Measurements from ENCODE around the gene BLOC1S1. TPM values are rescaled to one million over a fixed set of nuclear protein-coding genes. Genes with fewer than 3 reads are reported as not detected.

The BLOC1S1 gene
- total RNA-seq, 2 experiments from 2014 or later: 116 to 135 TPM

DNA sequence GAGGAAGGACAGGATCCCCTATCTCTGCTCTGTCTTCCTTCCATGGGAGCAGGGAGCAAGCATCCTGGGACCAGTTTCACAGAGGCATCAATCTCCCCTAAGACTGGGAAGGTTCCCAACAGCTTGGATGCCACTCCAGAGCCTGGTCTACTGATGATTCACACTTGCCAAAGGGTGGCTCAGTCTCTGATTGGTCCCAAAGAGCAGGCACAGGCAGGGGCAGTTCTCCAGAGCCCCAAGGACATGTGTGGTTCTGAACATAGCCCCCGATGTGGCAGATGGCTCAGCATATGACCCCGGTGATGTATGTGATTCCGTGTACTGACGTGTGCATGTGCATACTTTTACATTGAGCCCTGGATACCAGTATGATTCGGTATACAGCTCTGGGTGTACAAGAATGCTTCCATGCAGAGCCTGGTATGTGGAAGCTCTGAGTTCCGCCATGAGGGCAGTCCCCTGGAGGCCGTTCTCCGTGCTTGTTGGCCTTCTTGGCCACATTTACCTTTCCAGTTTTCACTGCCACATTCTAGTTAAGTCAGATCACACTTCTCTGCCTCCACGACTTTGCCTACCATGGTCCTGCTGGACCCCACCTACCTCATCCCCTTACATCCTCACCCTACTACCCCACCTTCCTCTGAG, 29.4 kb upstream of the BLOC1S1 start:
- ATAC-seq (ENCODE audit: low read depth) (no peak), DNase-seq (no peak)
- H3K36me3 Mint-ChIP-seq: no peaks in the 10 kb centered on the region
- H3K4me3 Mint-ChIP-seq: no peak overlapping the region
- H3K4me1 Mint-ChIP-seq: peaks cover 7% of the 10 kb centered on the region
- no peak overlapping the region for H3K27ac Mint-ChIP-seq
- POLR2A ChIA-PET: no interaction called here
- peaks cover 20% of the 10 kb centered on the region for H3K27me3 Mint-ChIP-seq
- no peaks in the 10 kb centered on the region for H3K9me3 Mint-ChIP-seq

DNA sequence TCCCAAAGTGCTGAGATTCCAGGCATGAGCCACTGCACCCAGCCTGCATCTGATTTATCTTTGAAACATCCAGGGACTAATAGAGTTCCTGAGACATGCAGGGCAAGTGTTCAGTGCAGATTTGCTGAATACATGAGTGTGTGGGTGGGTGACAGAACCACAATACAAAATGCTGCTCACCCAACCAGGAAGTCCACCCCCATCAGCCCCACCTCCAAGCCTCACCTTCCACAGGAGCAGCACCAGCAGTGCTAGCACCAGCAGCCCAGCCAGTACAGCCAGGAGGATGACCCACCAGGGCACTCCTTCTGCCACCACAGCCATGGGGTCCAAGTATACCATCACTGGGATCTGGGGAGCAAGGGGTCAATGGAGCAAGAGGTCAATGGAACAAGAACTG, 28.1 kb upstream of the BLOC1S1 start:
- Mint-ChIP-seq H3K9me3 (no peaks in the 10 kb centered on the region), H3K36me3 (no peaks in the 10 kb centered on the region), H3K27ac (no peak overlapping the region), H3K4me3 (no peak overlapping the region), H3K4me1 (peaks cover 7% of the 10 kb centered on the region), H3K27me3 (peaks cover 14% of the 10 kb centered on the region)
- ATAC-seq (ENCODE audit: low read depth) (no peak), DNase-seq (no peak)
- POLR2A ChIA-PET: no interaction called here

DNA sequence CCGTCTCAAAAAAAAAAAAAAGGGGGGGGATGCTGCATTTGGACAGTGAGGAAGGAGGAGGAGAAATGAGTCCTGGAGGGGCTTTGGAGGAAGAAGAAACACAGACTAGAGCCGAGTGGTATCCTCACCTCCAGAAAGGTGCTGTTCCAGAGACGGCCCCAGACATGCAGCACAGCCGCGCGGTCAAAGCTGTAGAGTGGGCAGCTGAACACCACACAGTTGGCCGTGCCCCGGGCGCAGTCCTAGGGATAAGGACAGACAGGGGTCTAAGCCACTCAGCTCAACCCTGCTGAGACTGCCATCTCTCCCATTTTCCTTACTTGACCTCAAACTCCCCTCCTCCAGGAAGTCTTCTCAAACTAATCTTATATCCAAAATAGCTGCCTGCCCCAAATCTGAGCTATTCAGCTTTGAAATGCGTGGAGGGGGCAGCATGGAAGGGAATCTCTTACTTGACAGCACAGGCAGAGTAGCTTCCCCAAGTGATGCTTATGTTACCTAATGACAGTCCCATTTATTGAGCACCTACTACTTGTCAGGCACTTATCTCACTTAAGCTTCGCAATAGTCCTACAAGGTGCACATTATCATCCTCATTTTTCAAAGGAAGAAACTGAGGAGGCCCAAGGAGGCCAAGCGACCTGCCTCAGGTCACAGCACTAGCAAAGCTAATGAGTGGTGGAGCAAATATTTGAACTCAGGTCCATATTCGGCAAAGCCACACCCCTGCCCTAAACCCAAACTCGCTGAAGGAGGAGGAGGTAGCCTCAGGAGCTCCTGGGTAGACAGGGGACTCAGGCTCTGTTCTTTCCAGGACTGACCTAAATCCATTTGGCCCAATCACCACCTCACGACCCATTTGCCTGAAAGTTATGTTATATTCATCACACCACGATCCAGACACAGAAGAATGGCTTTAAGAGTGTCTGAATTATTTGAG, 26.9 kb upstream of the BLOC1S1 start:
- H3K4me3 Mint-ChIP-seq: no peak overlapping the region
- H3K4me1 Mint-ChIP-seq: peaks cover 7% of the 10 kb centered on the region
- no peak overlapping the region for H3K27ac Mint-ChIP-seq
- H3K27me3 Mint-ChIP-seq: peaks cover 10% of the 10 kb centered on the region
- no peaks in the 10 kb centered on the region for H3K36me3 Mint-ChIP-seq
- no peaks in the 10 kb centered on the region for H3K9me3 Mint-ChIP-seq
- DNase-seq: no peak
- ATAC-seq (ENCODE audit: low read depth): no peak
- POLR2A ChIA-PET: no interaction called here

DNA sequence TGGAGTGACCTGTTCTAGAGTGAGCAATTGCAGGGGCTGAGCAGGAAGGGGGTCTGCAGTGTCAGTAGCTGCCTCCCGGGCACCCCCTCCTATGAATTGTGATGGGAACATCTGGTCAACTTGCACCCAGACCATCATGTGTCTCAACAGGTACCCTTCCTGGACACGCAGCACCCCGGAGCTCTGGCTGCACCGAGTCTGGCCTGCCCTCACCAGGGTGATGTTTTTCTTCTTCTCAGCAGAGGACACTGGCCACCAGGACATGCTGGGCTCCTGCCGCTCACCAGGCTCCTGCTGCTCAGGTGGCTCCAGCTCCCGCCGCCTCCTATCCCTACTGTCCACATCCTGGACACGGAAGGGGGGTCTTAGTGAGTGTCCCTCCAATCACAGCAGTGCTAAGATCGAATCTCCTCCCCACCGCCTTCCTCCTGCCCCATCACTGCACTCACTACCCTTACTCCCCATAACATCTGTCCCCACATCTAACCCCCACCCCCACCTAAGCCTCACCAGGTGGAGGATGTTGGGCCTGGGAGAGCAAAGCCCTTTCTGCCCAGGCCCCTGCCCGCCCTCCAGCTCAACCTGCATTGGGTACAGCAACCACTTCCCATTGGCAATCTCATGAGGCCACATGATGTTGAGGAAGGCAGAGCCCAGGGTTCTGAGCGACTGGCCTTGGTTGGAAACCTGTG, 23.1 kb upstream of the BLOC1S1 start:
- H3K4me3 Mint-ChIP-seq: no peak overlapping the region
- no peaks in the 10 kb centered on the region for H3K36me3 Mint-ChIP-seq
- peaks cover 6% of the 10 kb centered on the region for H3K27me3 Mint-ChIP-seq
- H3K9me3 Mint-ChIP-seq: no peaks in the 10 kb centered on the region
- no peak for DNase-seq
- peaks cover 1% of the 10 kb centered on the region for H3K4me1 Mint-ChIP-seq
- no peak overlapping the region for H3K27ac Mint-ChIP-seq
- ATAC-seq (ENCODE audit: low read depth): no peak
- POLR2A ChIA-PET: no interaction called here

DNA sequence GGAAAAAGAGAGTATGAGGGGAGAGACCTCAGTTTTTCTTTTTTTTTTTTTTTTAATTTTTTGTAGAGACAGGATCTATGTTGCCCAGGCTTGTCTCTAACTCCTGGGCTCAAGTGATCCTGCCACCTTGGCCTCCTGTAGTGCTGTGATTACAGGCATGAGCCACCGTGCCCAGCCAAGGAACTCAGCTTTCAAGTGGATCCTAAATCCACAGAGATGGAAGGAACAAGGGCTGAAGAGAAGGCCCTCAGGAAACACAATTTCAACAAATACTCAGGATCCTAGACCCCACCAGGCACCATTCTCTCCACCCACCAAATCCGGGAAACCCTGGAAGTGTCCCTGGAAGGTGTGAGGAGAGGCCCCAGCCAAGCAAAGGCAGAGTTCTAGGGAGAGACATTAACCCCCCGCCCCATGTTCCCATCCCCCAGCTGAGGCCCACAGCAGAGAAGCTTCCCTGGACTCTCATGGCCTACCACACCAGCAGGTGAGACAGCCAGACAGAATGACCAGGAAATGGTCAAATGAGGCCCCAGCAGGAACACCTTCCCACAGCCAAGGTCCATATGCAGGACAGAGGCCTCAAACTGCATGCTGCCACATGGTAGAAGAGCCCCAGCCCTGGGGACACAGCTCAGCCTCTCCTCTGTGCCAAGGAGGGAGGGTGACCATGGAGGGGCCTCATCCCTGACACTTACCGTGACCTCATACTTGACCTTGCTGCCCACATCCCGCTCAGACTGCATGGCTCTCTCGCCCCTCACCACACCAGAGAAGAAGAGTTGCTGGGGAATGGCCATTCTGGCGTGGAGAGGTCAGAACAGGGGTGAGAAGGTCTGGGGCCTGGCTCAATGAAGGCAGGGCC, 22.3 kb upstream of the BLOC1S1 start:
- DNase-seq (no peak), ATAC-seq (ENCODE audit: low read depth) (no peak)
- Mint-ChIP-seq H3K4me3 (no peak overlapping the region), H3K9me3 (no peaks in the 10 kb centered on the region), H3K4me1 (no peaks in the 10 kb centered on the region), H3K36me3 (no peaks in the 10 kb centered on the region), H3K27ac (no peak overlapping the region), H3K27me3 (peaks cover 5% of the 10 kb centered on the region)
- POLR2A ChIA-PET: no interaction called here

DNA sequence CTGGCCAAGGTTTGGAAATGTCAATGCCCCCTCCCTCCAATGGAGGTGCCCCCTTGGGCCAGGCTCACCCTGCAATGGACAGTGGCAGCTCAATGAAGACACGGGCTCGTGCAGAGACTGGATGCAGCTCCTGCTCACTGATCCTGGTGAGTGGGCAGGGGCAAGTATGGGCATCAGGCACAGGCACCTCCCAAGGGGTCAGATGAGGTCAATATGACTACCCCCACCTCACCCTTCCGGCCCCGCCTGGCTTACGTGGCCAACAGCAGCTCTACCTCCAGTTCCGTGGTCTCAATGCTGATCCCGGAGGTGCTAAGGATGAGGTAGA, 21.7 kb upstream of the BLOC1S1 start:
- POLR2A ChIA-PET: no interaction called here
- Mint-ChIP-seq H3K36me3 (no peaks in the 10 kb centered on the region), H3K27me3 (peaks cover 5% of the 10 kb centered on the region), H3K4me3 (no peak overlapping the region), H3K27ac (no peak overlapping the region), H3K4me1 (no peaks in the 10 kb centered on the region), H3K9me3 (no peaks in the 10 kb centered on the region)
- ATAC-seq (ENCODE audit: low read depth) (no peak), DNase-seq (peak; percentile 14)

DNA sequence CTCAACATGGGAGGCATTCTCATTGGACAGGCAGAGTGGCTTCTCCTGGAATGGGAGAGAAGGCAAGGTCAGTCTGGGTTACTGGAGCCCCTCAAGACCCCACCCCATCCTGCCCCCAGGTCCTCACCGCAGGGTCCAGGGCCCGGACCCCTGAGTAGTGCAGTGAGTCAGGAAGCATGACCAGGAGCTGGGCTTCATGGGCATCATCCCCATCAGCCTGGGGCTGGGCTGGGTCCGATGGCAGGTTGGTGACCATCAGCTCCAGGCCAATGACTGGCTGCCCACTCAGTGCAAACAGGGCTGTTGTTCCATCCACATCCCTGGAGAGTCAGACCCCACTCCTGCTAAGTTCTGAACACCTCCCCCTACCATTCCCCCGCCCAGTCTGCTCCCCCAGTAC, 21.2 kb upstream of the BLOC1S1 start:
- peak; percentile 20 for DNase-seq
- Mint-ChIP-seq H3K36me3 (no peaks in the 10 kb centered on the region), H3K4me1 (no peaks in the 10 kb centered on the region), H3K4me3 (no peak overlapping the region), H3K27ac (no peak overlapping the region), H3K9me3 (no peaks in the 10 kb centered on the region), H3K27me3 (peaks cover 2% of the 10 kb centered on the region)
- POLR2A ChIA-PET: no interaction called here
- ATAC-seq (ENCODE audit: low read depth): no peak

DNA sequence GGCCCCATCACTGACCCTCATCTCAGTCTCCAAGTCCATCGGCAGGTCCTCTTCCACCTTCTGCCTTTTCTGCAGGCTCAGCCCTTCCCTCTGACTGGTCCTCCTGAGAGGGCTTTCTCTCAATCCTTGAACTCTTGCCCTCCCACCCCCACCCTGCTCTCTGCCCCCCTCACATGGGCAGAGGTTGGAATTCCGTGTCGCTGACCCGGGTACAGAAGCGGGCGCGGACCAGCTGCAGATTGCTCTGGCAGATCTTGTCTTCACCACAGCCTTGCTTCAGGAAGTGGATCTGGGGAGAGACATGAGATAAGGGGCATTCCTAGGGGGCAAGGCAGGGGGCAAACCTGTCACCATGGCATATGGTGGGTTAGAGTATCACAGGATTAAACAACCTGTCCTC, 20.5 kb upstream of the BLOC1S1 start:
- DNase-seq: peak; percentile 4
- no peaks in the 10 kb centered on the region for H3K4me1 Mint-ChIP-seq
- peaks cover 2% of the 10 kb centered on the region for H3K27me3 Mint-ChIP-seq
- H3K9me3 Mint-ChIP-seq: no peaks in the 10 kb centered on the region
- no peak overlapping the region for H3K27ac Mint-ChIP-seq
- POLR2A ChIA-PET: no interaction called here
- H3K36me3 Mint-ChIP-seq: no peaks in the 10 kb centered on the region
- no peak overlapping the region for H3K4me3 Mint-ChIP-seq
- ATAC-seq (ENCODE audit: low read depth): no peak

DNA sequence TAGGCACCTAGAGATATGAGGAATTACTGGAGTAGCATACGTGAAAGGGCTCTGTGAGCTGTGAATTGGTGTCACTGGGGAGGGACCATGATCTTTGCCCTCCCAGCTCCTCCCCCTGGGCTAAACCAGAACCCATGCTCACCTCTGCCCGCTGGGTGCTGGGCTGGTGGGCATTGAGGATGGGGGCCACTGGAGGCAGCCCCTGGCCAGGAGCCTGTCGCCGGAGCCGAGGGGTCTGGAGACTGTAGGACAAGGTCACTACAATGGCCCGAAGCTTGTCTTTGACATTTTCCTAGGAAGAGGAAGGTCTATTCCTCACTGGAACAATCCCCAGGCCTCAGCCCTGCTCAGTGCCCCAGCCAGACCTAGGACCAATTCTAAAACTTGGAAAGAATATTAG, 19.7 kb upstream of the BLOC1S1 start:
- H3K27ac Mint-ChIP-seq: no peak overlapping the region
- H3K4me3 Mint-ChIP-seq: no peak overlapping the region
- no peaks in the 10 kb centered on the region for H3K9me3 Mint-ChIP-seq
- POLR2A ChIA-PET: no interaction called here
- DNase-seq (peak; percentile 15), ATAC-seq (ENCODE audit: low read depth) (no peak)
- no peaks in the 10 kb centered on the region for H3K4me1 Mint-ChIP-seq
- peaks cover 1% of the 10 kb centered on the region for H3K27me3 Mint-ChIP-seq
- no peaks in the 10 kb centered on the region for H3K36me3 Mint-ChIP-seq

DNA sequence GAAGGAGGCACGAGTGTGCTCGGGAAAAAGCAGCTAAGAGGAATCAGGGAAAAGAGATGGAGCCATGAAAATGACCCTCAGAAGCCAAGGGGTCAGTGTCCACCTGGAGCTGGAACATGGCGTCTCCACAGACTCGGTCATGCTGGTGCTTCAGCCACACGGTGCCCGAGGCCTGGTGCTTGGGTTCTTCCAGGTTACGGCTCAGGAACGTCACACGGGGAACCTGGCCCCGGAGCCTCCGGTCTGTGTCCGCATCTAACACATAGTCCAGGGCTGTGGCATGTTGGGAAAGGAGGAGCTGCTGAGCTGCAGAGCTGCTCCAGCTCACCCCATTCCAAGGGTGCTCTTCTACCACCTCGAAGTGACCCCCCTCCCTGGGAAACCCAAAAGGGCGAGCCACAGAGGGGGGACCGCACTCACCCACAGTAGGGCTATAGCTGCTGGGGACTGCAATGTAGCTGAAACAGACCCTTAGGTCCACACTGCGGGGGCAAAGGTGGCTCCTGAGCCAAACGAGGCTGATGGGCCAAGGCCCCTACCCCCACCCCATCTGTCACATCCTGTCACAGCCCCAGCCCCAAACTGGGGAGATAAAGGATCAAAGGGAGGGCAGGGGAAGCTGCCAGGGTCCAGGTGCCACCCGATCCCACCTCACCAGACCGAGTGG, 18.9 kb upstream of the BLOC1S1 start:
- POLR2A ChIA-PET: no interaction called here
- no peaks in the 10 kb centered on the region for H3K9me3 Mint-ChIP-seq
- H3K4me3 Mint-ChIP-seq: no peak overlapping the region
- H3K36me3 Mint-ChIP-seq: no peaks in the 10 kb centered on the region
- peak; percentile 17 for DNase-seq
- ATAC-seq (ENCODE audit: low read depth): no peak
- H3K4me1 Mint-ChIP-seq: no peaks in the 10 kb centered on the region
- H3K27ac Mint-ChIP-seq: no peak overlapping the region
- H3K27me3 Mint-ChIP-seq: no peaks in the 10 kb centered on the region

DNA sequence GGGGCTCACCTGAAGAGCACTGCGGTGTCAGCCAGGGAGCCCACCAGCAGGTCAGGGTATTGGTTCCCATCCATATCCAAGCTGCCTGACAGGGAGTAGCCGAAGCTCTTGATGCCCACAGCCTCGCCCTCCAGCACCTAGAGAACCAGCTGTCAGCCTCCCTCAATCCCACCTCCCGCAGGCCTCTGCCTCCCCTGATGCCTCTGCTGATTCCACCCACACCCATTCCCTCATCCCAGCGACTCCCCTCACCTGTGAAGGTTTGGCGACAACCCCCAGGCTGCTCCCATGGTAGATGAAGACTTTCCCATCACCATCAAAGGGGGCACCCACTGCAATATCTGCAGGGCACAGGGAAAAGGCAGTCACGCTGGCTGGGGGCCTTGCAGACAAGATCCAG, 18.2 kb upstream of the BLOC1S1 start:
- H3K27ac Mint-ChIP-seq: no peak overlapping the region
- no peak for ATAC-seq (ENCODE audit: low read depth)

DNA sequence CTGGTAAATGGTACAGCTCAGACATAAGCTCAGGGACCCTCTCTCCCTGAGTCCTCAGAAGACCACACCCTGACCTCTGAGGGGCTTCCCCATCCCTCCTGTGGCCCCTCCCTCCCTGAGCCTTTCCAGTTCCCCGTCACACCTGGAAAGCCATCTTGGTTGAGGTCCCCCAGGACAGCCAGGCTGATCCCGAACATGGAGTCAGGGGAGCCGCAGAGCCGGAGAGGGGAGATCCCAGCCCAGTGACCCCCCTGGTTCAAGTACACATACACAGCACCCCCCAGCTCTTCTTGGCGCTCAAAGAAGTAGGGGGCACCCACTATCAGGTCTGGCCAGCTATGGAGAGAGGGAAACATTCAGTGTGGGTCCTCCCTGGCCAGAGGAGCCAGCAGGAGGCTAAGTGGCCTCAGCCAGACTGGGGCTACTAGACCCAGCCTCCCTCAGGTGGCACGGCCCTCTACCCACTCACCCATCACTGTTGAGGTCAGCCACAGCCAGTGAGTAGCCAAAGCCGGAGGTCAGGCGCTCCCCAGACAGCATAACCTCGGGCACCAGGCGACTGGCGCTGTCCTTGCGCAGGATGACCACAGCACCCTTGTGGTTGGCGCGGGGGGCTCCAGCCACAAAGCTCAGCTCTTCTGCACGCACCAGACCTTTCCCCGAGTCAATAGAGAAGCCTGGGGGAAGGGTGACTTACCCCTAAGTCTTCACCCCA, 17.4 kb upstream of the BLOC1S1 start:
- ATAC-seq (ENCODE audit: low read depth) (no peak), DNase-seq (peak; percentile 17)
- no peaks in the 10 kb centered on the region for H3K4me1 Mint-ChIP-seq
- no peak overlapping the region for H3K4me3 Mint-ChIP-seq
- H3K36me3 Mint-ChIP-seq: no peaks in the 10 kb centered on the region
- no peaks in the 10 kb centered on the region for H3K27me3 Mint-ChIP-seq
- H3K9me3 Mint-ChIP-seq: no peaks in the 10 kb centered on the region
- POLR2A ChIA-PET: no interaction called here
- no peak overlapping the region for H3K27ac Mint-ChIP-seq

More for the DNA sequence above, 18.2 kb upstream of the BLOC1S1 start:
- peak; percentile 12 for DNase-seq
- Mint-ChIP-seq H3K9me3 (no peaks in the 10 kb centered on the region), H3K4me1 (no peaks in the 10 kb centered on the region), H3K4me3 (no peak overlapping the region), H3K36me3 (no peaks in the 10 kb centered on the region), H3K27me3 (no peaks in the 10 kb centered on the region)
- POLR2A ChIA-PET: no interaction called here
